EL (cell line): Measurements from ENCODE around the gene TAP2.

Source experiments
- DNase-seq: peaks from one replicate; pipeline ENCODE4 v3.0.0-alpha.2; 2016

The TAP2 gene

GRCh38 chr6:32853541-32854375, 15.2 kb upstream of the TAP2 start, which contains the start of the genes PSMB9 and TAP1:
PSMB9 (plus strand) TSS chr6:32854192; CDS start chr6:32854230, 38 bp downstream.
TAP1 (minus strand) TSS chr6:32853704; CDS start chr6:32853636, 68 bp downstream.
- peak; percentile 95 for DNase-seq

- peak; percentile 46 for DNase-seq
Observed at GRCh38 chr6:32852844-32853540, 14.5 kb upstream of the TAP2 start.

- peak; percentile 40 for DNase-seq
Observed at GRCh38 chr6:32852018-32852843, 13.7 kb upstream of the TAP2 start.

GRCh38 chr6:32851025-32851424, 12.5 kb upstream of the TAP2 start:
- no peak for DNase-seq

GRCh38 chr6:32849126-32849525, 10.6 kb upstream of the TAP2 start:
- DNase-seq: no peak

- DNase-seq: no peak
Observed at GRCh38 chr6:32847795-32848194, 9.3 kb upstream of the TAP2 start.

- DNase-seq: no peak
Observed at GRCh38 chr6:32847004-32847403, 8.5 kb upstream of the TAP2 start.

- DNase-seq: no peak
Observed at GRCh38 chr6:32845384-32845884, 6.9 kb upstream of the TAP2 start.

GRCh38 chr6:32844839-32845383, 6.4 kb upstream of the TAP2 start:
- no peak for DNase-seq

- DNase-seq: peak; percentile 95
Observed at GRCh38 chr6:32843979-32844838, 5.7 kb upstream of the TAP2 start, which contains the start of gene PSMB8. PSMB8 (minus strand) TSS chr6:32844047; CDS start chr6:32843996, 51 bp downstream.

- no peak for DNase-seq
Observed at GRCh38 chr6:32843331-32843978, 4.9 kb upstream of the TAP2 start.

- no peak for DNase-seq
Observed at GRCh38 chr6:32842690-32843089, 4.2 kb upstream of the TAP2 start.

GRCh38 chr6:32842021-32842650, 3.6 kb upstream of the TAP2 start:
- no peak for DNase-seq

- DNase-seq: no peak
Observed at GRCh38 chr6:32840604-32841246, 2.2 kb upstream of the TAP2 start.

- DNase-seq: no peak
Observed at GRCh38 chr6:32839356-32839755, 817 bp upstream of the TAP2 start.

- DNase-seq: peak; percentile 36
Observed at GRCh38 chr6:32837651-32838113, 857 bp downstream of the TAP2 start.

- DNase-seq: no peak
Observed at GRCh38 chr6:32836873-32837272, 1.7 kb downstream of the TAP2 start.

GRCh38 chr6:32835167-32835893, 3.2 kb downstream of the TAP2 start:
- DNase-seq: no peak

- no peak for DNase-seq
Observed at GRCh38 chr6:32833664-32834063, 4.9 kb downstream of the TAP2 start.
